Measurements from ENCODE around the gene KRT35. TPM values are rescaled to one million over a fixed set of nuclear protein-coding genes. Genes with fewer than 3 reads are reported as not detected.

Gene KRT35
- total RNA-seq, 1 donor from 2014 or later: not detected

DNA sequence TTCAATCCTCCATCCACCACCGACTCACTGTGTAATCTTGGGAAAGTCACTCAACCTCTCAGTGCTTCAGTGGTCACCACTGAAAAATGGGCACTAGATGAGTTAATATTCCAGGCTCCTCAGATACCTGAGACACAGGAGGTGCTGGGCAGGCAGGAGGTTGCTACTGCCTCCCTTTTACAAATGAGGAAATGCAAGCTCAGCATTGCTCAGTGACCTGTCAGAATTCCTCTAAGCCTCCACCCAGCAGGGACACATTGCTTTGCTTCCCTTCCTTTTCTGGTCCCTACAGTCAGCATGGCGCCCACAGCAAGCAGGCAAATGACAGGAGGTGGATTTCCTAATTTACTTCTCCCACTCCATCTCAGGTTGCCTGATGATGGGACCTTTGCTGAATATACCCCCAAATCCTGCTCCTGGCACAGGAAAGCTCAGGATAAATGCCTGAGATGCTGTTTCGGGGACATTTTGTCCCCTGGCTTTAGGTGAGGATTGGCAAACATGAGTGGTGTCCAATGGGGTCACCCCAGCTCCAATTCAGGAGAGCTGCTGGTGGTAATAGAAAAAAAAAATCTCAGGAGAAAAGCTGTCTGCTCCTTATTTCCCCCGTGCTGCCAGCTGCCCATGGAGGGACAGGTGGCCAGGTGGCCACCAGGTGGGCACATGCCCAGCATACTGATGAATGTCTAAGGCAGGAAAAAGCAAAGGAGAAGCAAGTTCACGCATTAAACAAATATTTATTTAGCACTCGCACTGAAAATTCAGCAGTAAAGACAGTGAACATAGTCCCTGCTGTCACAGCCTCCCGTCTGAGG lies 29.5 kb upstream of the KRT35 start:
- Mint-ChIP-seq H3K27me3 (ENCODE audit: low read depth) (no peaks in the 10 kb centered on the region), H3K9me3 (no peaks in the 10 kb centered on the region), H3K36me3 (no peaks in the 10 kb centered on the region), H3K27ac (no peak overlapping the region), H3K4me1 (peaks cover 37% of the 10 kb centered on the region), H3K4me3 (no peak overlapping the region)
- no peak for TF ChIP-seq CTCF (IDR thresholded peaks at IDR 0.05; ENCODE audit: unreplicated experiment)
- no peak for DNase-seq (ENCODE audit: low spot score in 2 of 2, unreplicated experiment in 2 of 2)

- no peaks in the 10 kb centered on the region for H3K27me3 Mint-ChIP-seq (ENCODE audit: low read depth)
- TF ChIP-seq CTCF (IDR thresholded peaks at IDR 0.05; ENCODE audit: unreplicated experiment): no peak
- no peak for DNase-seq (ENCODE audit: low spot score in 2 of 2, unreplicated experiment in 2 of 2)
- peaks cover 49% of the 10 kb centered on the region for H3K4me1 Mint-ChIP-seq
- no peak overlapping the region for H3K4me3 Mint-ChIP-seq
- H3K36me3 Mint-ChIP-seq: no peaks in the 10 kb centered on the region
- H3K9me3 Mint-ChIP-seq: no peaks in the 10 kb centered on the region
- H3K27ac Mint-ChIP-seq: peak overlapping the region; percentile 66
These were observed 26.4 kb upstream of the KRT35 start for GRCh38 chr17:41507315-41507880.

GRCh38 chr17:41505809-41506767 lies 25.1 kb upstream of the KRT35 start:
- Mint-ChIP-seq H3K27ac (no peak overlapping the region), H3K36me3 (no peaks in the 10 kb centered on the region), H3K27me3 (ENCODE audit: low read depth) (peaks cover 1% of the 10 kb centered on the region)

DNA sequence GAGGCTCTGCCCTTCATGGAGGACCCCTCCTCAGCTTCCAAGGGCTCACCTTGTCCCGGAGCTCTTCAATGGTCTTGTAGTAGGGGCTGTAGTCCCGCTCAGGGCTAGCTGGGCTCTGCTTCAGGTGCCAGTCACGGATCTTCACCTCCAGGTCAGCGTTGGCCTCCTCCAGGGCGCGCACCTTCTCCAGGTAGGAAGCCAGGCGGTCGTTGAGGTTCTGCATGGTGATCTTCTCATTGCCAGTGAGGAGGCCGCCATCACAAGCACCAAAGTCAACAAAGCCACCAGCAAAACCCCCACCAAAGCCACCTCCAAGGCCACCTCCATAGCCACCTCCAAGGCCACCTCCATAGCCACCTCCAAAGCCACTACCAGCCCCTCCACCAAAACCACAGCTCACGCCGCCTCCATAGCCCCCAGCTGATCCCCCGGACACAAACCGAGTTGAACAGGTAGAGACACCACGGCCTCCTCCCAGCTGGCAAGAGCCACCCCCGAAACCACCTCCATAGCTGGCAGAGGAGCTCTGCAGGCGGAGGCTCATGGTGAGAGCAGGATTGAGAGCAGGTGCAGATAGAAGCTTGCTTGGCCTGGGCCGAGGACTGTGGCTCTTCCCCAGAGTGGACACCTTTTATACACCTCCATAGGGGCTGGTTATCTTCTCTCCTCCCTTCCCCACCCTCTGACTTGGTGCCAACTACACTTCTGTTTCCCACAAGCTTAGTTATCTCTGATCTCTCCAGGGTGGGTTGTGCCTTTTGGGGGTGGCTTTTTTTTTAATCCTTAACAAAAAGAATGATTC lies 24.3 kb upstream of the KRT35 start, which contains the start of gene KRT13:
KRT13 (minus strand) TSS at position 606 of the 802 bp plus-strand sequence; CDS start at position 544, 62 bp downstream.
- H3K36me3 Mint-ChIP-seq: no peaks in the 10 kb centered on the region
- no peak within 1 kb of the TSS for H3K4me3 Mint-ChIP-seq
- H3K4me1 Mint-ChIP-seq: peaks cover 59% of the 10 kb centered on the region
- no peak for TF ChIP-seq CTCF (IDR thresholded peaks at IDR 0.05; ENCODE audit: unreplicated experiment)
- DNase-seq (ENCODE audit: low spot score in 2 of 2, unreplicated experiment in 2 of 2): no peak
- H3K9me3 Mint-ChIP-seq: no peaks in the 10 kb centered on the region
- peaks cover 3% of the 10 kb centered on the region for H3K27me3 Mint-ChIP-seq (ENCODE audit: low read depth)
- peak within 1 kb of the TSS; percentile 3 for H3K27ac Mint-ChIP-seq

More at GRCh38 chr17:41505809-41506767, 25.1 kb upstream of the KRT35 start:
- Mint-ChIP-seq H3K4me3 (no peak overlapping the region), H3K4me1 (peaks cover 51% of the 10 kb centered on the region), H3K9me3 (no peaks in the 10 kb centered on the region)
- DNase-seq (ENCODE audit: low spot score in 2 of 2, unreplicated experiment in 2 of 2): no peak
- no peak for TF ChIP-seq CTCF (IDR thresholded peaks at IDR 0.05; ENCODE audit: unreplicated experiment)
